Measurements from ENCODE around the gene MSLN. TPM values are rescaled to one million over a fixed set of nuclear protein-coding genes. Genes with fewer than 3 reads are reported as not detected.

Gene MSLN
- total RNA-seq, 6 donors from 2014 or later, result 47.8 to 275 (median 121) TPM

- WGBS, 2 donors, result 62 to 80% methylated on average over 2 to 6 of the region's 6 CpGs
- no peak overlapping the region for H3K4me3 ChIP-seq
- H3K9me3 ChIP-seq, result no peaks in the 10 kb centered on the region
- H3K27me3 ChIP-seq, result no peaks in the 10 kb centered on the region
- H3K36me3 ChIP-seq, result peaks cover 0 to 18% (median 8%) of the 10 kb centered on the region in 4 donors
- ATAC-seq (ENCODE audit: low FRiP score in 2 of 2), result no peak
- H3K27ac ChIP-seq, result no peak overlapping the region
- H3K4me1 ChIP-seq, result peaks cover 4 to 29% (median 11%) of the 10 kb centered on the region in 4 donors
- no peak for TF ChIP-seq POLR2A (IDR thresholded peaks at IDR 0.05)
- TF ChIP-seq POLR2AphosphoS5 (IDR thresholded peaks at IDR 0.05), result no peak
- no peak for TF ChIP-seq EP300 (IDR thresholded peaks at IDR 0.05)
- no peak for TF ChIP-seq CTCF (IDR thresholded peaks at IDR 0.05)
- DNase-seq, result no peak
These were observed 21.7 kb downstream of the MSLN start for GRCh38 chr16:782258-782657.

- Histone ChIP-seq H3K4me1 (peaks cover 9 to 35% (median 17%) of the 10 kb centered on the region in 4 donors), H3K9me3 (no peaks in the 10 kb centered on the region), H3K27ac (no peak overlapping the region), H3K36me3 (peaks cover 0 to 18% (median 8%) of the 10 kb centered on the region in 4 donors), H3K27me3 (no peaks in the 10 kb centered on the region), H3K4me3 (no peak overlapping the region)
- ATAC-seq (ENCODE audit: low FRiP score in 2 of 2) (no peak), DNase-seq (no peak)
- WGBS, 2 donors, result 52 to 100% methylated on average over 3 to 23 of the region's 36 CpGs
- TF ChIP-seq POLR2AphosphoS5 (IDR thresholded peaks at IDR 0.05), result no peak
- TF ChIP-seq CTCF (IDR thresholded peaks at IDR 0.05), result no peak
- no peak for TF ChIP-seq POLR2A (IDR thresholded peaks at IDR 0.05)
- TF ChIP-seq EP300 (IDR thresholded peaks at IDR 0.05), result no peak
These were observed 22.4 kb downstream of the MSLN start for GRCh38 chr16:782766-783403.

- WGBS, 2 donors, result 20 to 58% methylated on average over 5 to 17 of the region's 17 CpGs
- Histone ChIP-seq H3K4me3 (no peak overlapping the region), H3K9me3 (no peaks in the 10 kb centered on the region), H3K36me3 (peaks cover 0 to 18% (median 8%) of the 10 kb centered on the region in 4 donors), H3K4me1 (peaks cover 9 to 38% (median 17%) of the 10 kb centered on the region in 4 donors), H3K27me3 (no peaks in the 10 kb centered on the region), H3K27ac (no peak overlapping the region)
- no peak for TF ChIP-seq EP300 (IDR thresholded peaks at IDR 0.05)
- TF ChIP-seq POLR2A (IDR thresholded peaks at IDR 0.05), result no peak
- TF ChIP-seq CTCF (IDR thresholded peaks at IDR 0.05), result no peak
- no peak for TF ChIP-seq POLR2AphosphoS5 (IDR thresholded peaks at IDR 0.05)
- DNase-seq, result no peak
- ATAC-seq (ENCODE audit: low FRiP score in 2 of 2), result no peak
These were observed 23.0 kb downstream of the MSLN start for GRCh38 chr16:783404-784161.

GRCh38 chr16:784431-784830 lies 23.9 kb downstream of the MSLN start:
- no peak overlapping the region for H3K27ac ChIP-seq
- H3K36me3 ChIP-seq, result peaks cover 0 to 18% (median 8%) of the 10 kb centered on the region in 4 donors
- no peak overlapping the region for H3K4me3 ChIP-seq
- peaks cover 17 to 46% (median 24%) of the 10 kb centered on the region in 4 donors for H3K4me1 ChIP-seq
- no peak for ATAC-seq (ENCODE audit: low FRiP score in 2 of 2)
- H3K27me3 ChIP-seq, result no peaks in the 10 kb centered on the region
- 92 to 100% methylated on average over 6 to 8 of the region's 19 CpGs for WGBS, 2 donors
- TF ChIP-seq EP300 (IDR thresholded peaks at IDR 0.05) (no peak), POLR2AphosphoS5 (IDR thresholded peaks at IDR 0.05) (no peak), POLR2A (IDR thresholded peaks at IDR 0.05) (no peak), CTCF (IDR thresholded peaks at IDR 0.05) (no peak)
- H3K9me3 ChIP-seq, result no peaks in the 10 kb centered on the region
- peak in 1 of 2 donors; percentile 66 for DNase-seq

Measured in upper lobe of left lung (tissue), 6 donors.